ENCODE measurements around the gene PLD6. TPM values are rescaled to one million over a fixed set of nuclear protein-coding genes. Genes with fewer than 3 reads are reported as not detected.

Gene PLD6
- total RNA-seq, 1 donor from 2014 or later, result 1.2 TPM

GRCh38 chr17:17153071-17153470 is 53.1 kb downstream of the PLD6 start:
- Mint-ChIP-seq H3K4me1 (ENCODE audit: low read depth) (no peaks in the 10 kb centered on the region), H3K27ac (no peak overlapping the region), H3K36me3 (ENCODE audit: insufficient read depth) (peaks cover 10% of the 10 kb centered on the region), H3K9me3 (ENCODE audit: low read depth) (no peaks in the 10 kb centered on the region), H3K4me3 (ENCODE audit: low read depth) (no peak overlapping the region), H3K27me3 (no peaks in the 10 kb centered on the region)
- DNase-seq (ENCODE audit: low spot score, unreplicated experiment), result no peak
- no peak for TF ChIP-seq CTCF (IDR thresholded peaks at IDR 0.05; ENCODE audit: unreplicated experiment)

GRCh38 chr17:17152385-17152784 is 53.7 kb downstream of the PLD6 start:
- Mint-ChIP-seq H3K4me1 (ENCODE audit: low read depth) (no peaks in the 10 kb centered on the region), H3K27me3 (no peaks in the 10 kb centered on the region), H3K4me3 (ENCODE audit: low read depth) (no peak overlapping the region), H3K36me3 (ENCODE audit: insufficient read depth) (peaks cover 10% of the 10 kb centered on the region), H3K9me3 (ENCODE audit: low read depth) (no peaks in the 10 kb centered on the region), H3K27ac (no peak overlapping the region)
- TF ChIP-seq CTCF (IDR thresholded peaks at IDR 0.05; ENCODE audit: unreplicated experiment), result no peak
- DNase-seq (ENCODE audit: low spot score, unreplicated experiment), result no peak

GRCh38 chr17:17151962-17152361 is 54.2 kb downstream of the PLD6 start:
- DNase-seq (ENCODE audit: low spot score, unreplicated experiment), result no peak
- no peak for TF ChIP-seq CTCF (IDR thresholded peaks at IDR 0.05; ENCODE audit: unreplicated experiment)
- Mint-ChIP-seq H3K27me3 (no peaks in the 10 kb centered on the region), H3K4me3 (ENCODE audit: low read depth) (no peak overlapping the region), H3K36me3 (ENCODE audit: insufficient read depth) (peaks cover 12% of the 10 kb centered on the region), H3K4me1 (ENCODE audit: low read depth) (no peaks in the 10 kb centered on the region), H3K27ac (no peak overlapping the region), H3K9me3 (ENCODE audit: low read depth) (no peaks in the 10 kb centered on the region)

- H3K36me3 Mint-ChIP-seq (ENCODE audit: insufficient read depth), result peaks cover 14% of the 10 kb centered on the region
- no peak for DNase-seq (ENCODE audit: low spot score, unreplicated experiment)
- no peaks in the 10 kb centered on the region for H3K27me3 Mint-ChIP-seq
- no peak overlapping the region for H3K4me3 Mint-ChIP-seq (ENCODE audit: low read depth)
- no peaks in the 10 kb centered on the region for H3K4me1 Mint-ChIP-seq (ENCODE audit: low read depth)
- no peaks in the 10 kb centered on the region for H3K9me3 Mint-ChIP-seq (ENCODE audit: low read depth)
- no peak overlapping the region for H3K27ac Mint-ChIP-seq
- TF ChIP-seq CTCF (IDR thresholded peaks at IDR 0.05; ENCODE audit: unreplicated experiment), result no peak
Observed at GRCh38 chr17:17151541-17151940, 54.6 kb downstream of the PLD6 start.

GRCh38 chr17:17151055-17151454 is 55.1 kb downstream of the PLD6 start:
- Mint-ChIP-seq H3K27ac (no peak overlapping the region), H3K4me1 (ENCODE audit: low read depth) (no peaks in the 10 kb centered on the region), H3K27me3 (no peaks in the 10 kb centered on the region), H3K4me3 (ENCODE audit: low read depth) (no peak overlapping the region), H3K36me3 (ENCODE audit: insufficient read depth) (peaks cover 14% of the 10 kb centered on the region), H3K9me3 (ENCODE audit: low read depth) (no peaks in the 10 kb centered on the region)
- TF ChIP-seq CTCF (IDR thresholded peaks at IDR 0.05; ENCODE audit: unreplicated experiment), result no peak
- DNase-seq (ENCODE audit: low spot score, unreplicated experiment), result no peak

Other genes starting within 250 kb of the PLD6 start
- not detected in 2 replicates for gene TNFRSF13B, start 234.2 kb downstream of the PLD6 start, total RNA-seq
- 180 and 195 TPM in 2 replicates for gene MPRIP, start 163.9 kb downstream of the PLD6 start, total RNA-seq
- gene FLCN, start 30.8 kb upstream of the PLD6 start, total RNA-seq, result 58.4 and 58.7 TPM in 2 replicates
- 61.5 and 63.6 TPM in 2 replicates for gene COPS3, start 74.9 kb upstream of the PLD6 start, total RNA-seq
- 2.4 TPM in 2 replicates for gene NT5M, start 97.0 kb upstream of the PLD6 start, total RNA-seq